Neural cell (in vitro differentiated cells): ENCODE data around the gene C8A. TPM values are rescaled to one million over a fixed set of nuclear protein-coding genes. Genes with fewer than 3 reads are reported as not detected.

Source experiments
- H2AFZ ChIP-seq: fragments of 200-600, 300-800 bp; sonication (generic), shearing (Covaris generic); 2 replicates; pipeline ENCODE4 v1.6.0; 2014; ENCODE audit warnings: low read depth, mild to moderate bottlenecking, antibody characterized with exemption, low read length, moderate library complexity
- H3F3A ChIP-seq: fragments of 200-600 bp; shearing (Covaris generic); 2 replicates; pipeline ENCODE4 v1.6.1; 2016; ENCODE audit warnings: mild to moderate bottlenecking, moderate library complexity, mixed read lengths, antibody characterized with exemption, low read length; ENCODE audit not compliant: insufficient read depth, poor library complexity, severe bottlenecking
- H3K27ac ChIP-seq: fragments of 200-600, 300-800 bp; sonication (generic), shearing (Covaris generic); 2 replicates; pipeline ENCODE4 v1.5.1; 2014; ENCODE audit warnings: mild to moderate bottlenecking, low read length, moderate library complexity
- H3K27me3 ChIP-seq: fragments of 300-800, 200-600 bp; sonication (generic), shearing (Covaris generic); 2 replicates; pipeline ENCODE4 v1.6.0; 2014; ENCODE audit warnings: mild to moderate bottlenecking, low read depth, low read length, moderate library complexity; ENCODE audit not compliant: insufficient read depth
- H3K36me3 ChIP-seq: fragments of 300-800, 200-600 bp; sonication (generic), shearing (Covaris generic); 2 replicates; pipeline ENCODE4 v1.5.1; 2014; ENCODE audit warnings: mild to moderate bottlenecking, antibody characterized with exemption, low read length, moderate library complexity; ENCODE audit not compliant: insufficient read depth
- H3K4me2 ChIP-seq: fragments of 300-800, 200-600 bp; sonication (generic), shearing (Covaris generic); 2 replicates; pipeline ENCODE4 v1.6.0; 2014; ENCODE audit warnings: mild to moderate bottlenecking, low read length
- H3K4me3 ChIP-seq: fragments of 300-800, 200-600 bp; sonication (generic), shearing (Covaris generic); 2 replicates; pipeline ENCODE4 v1.5.1; 2014; ENCODE audit warnings: mild to moderate bottlenecking, low read length, moderate library complexity
- H3K79me2 ChIP-seq: fragments of 200-600 bp; shearing (Covaris generic); replicated peaks from 2 replicates; pipeline ENCODE4 v1.6.0; 2014; ENCODE audit warnings: mild to moderate bottlenecking, low read length, moderate library complexity; ENCODE audit not compliant: insufficient read depth
- H3K9ac ChIP-seq: fragments of 300-800, 200-600 bp; sonication (generic), shearing (Covaris generic); 2 replicates; pipeline ENCODE4 v1.6.1; 2016; ENCODE audit warnings: mild to moderate bottlenecking, low read length, mixed read lengths
- H3K9me2 ChIP-seq: fragments of 200-600 bp; shearing (Covaris generic); 2 replicates; pipeline ENCODE4 v1.6.1; 2016; ENCODE audit warnings: mild to moderate bottlenecking, low read length, mixed read lengths; ENCODE audit not compliant: insufficient read depth
- H3K9me3 ChIP-seq: fragments of 200-600, 300-800 bp; sonication (generic), shearing (Covaris generic); 2 replicates; pipeline ENCODE4 v1.6.1; 2016; ENCODE audit warnings: mild to moderate bottlenecking, mixed run types, low read length, moderate library complexity, mixed read lengths
- H4K20me1 ChIP-seq: fragments of 200-600 bp; shearing (Covaris generic); 2 replicates; pipeline ENCODE4 v1.6.1; 2016; ENCODE audit warnings: mild to moderate bottlenecking, mixed run types; ENCODE audit not compliant: insufficient read depth
- CTCF ChIP-seq: fragments of 450-650 bp; IDR thresholded peaks from 2 replicates; pipeline ENCODE4 v1.5.1; 2014; ENCODE audit warnings: antibody characterized with exemption, mild to moderate bottlenecking, moderate library complexity; ENCODE audit not compliant: poor library complexity, severe bottlenecking
- EP300 ChIP-seq: fragments of 450-650 bp; conservative IDR thresholded peaks from 2 replicates; pipeline ENCODE4 v1.6.1; 2014; ENCODE audit warnings: antibody characterized with exemption, mild to moderate bottlenecking, moderate library complexity; ENCODE audit not compliant: poor library complexity, severe bottlenecking
- EZH2 ChIP-seq: fragments of 200-600, 300-800 bp; shearing (Covaris generic), sonication (generic); IDR thresholded peaks from 2 replicates; pipeline ENCODE4 v1.6.1; 2014; ENCODE audit warnings: antibody characterized with exemption, low read length, borderline replicate concordance, mild to moderate bottlenecking; ENCODE audit not compliant: insufficient read depth, poor library complexity, severe bottlenecking
- MXI1 ChIP-seq: fragments of 450-650 bp; conservative IDR thresholded peaks from 2 replicates; pipeline ENCODE4 v1.6.1; 2014; ENCODE audit warnings: antibody characterized with exemption, mild to moderate bottlenecking; ENCODE audit not compliant: poor library complexity, severe bottlenecking
- POLR2AphosphoS5 ChIP-seq: IDR thresholded peaks from 2 replicates; pipeline ENCODE4 v1.6.1; 2012
- RAD21 ChIP-seq: fragments of 450-650 bp; conservative IDR thresholded peaks from 2 replicates; pipeline ENCODE4 v1.6.1; 2014; ENCODE audit warnings: antibody characterized with exemption, mild to moderate bottlenecking, moderate library complexity
- REST ChIP-seq: IDR thresholded peaks from 2 replicates; pipeline ENCODE4 v1.6.1; 2012; ENCODE audit warnings: borderline replicate concordance
- SMC3 ChIP-seq: fragments of 450-650 bp; conservative IDR thresholded peaks from 2 replicates; pipeline ENCODE4 v1.6.1; 2014; ENCODE audit warnings: antibody characterized with exemption, mild to moderate bottlenecking, moderate library complexity; ENCODE audit not compliant: poor library complexity
- TAF1 ChIP-seq: IDR thresholded peaks from 2 replicates; pipeline ENCODE4 v1.6.1; 2012; ENCODE audit warnings: low read depth
- polyA plus RNA-seq: library from polyadenylated mRNA; depleted of rRNA; stranded (reverse); fragments of >200 nt; gene quantifications from 2 replicates; pipeline ENCODE4 v1.2.3, GENCODE V29; 2014

Gene C8A
- polyA plus RNA-seq, 1 donor from 2014 or later: not detected

GRCh38 chr1:56905667-56906066, 51.1 kb downstream of the C8A start:
- Histone ChIP-seq H3K4me2 (no peak overlapping the region), H4K20me1 (no peaks in the 10 kb centered on the region), H2AFZ (no peak overlapping the region), H3K27ac (no peak overlapping the region), H3K4me3 (no peak overlapping the region), H3K79me2 (no peaks in the 10 kb centered on the region), H3K27me3 (no peaks in the 10 kb centered on the region), H3K9me2 (no peaks in the 10 kb centered on the region), H3K9me3 (no peaks in the 10 kb centered on the region), H3K9ac (no peak overlapping the region), H3K36me3 (no peaks in the 10 kb centered on the region), H3F3A (no peaks in the 10 kb centered on the region)
- TF ChIP-seq TAF1 (no peak), EP300 (no peak), EZH2 (no peak), REST (no peak), MXI1 (no peak), POLR2AphosphoS5 (no peak), RAD21 (no peak), SMC3 (no peak), CTCF (no peak)

- Histone ChIP-seq H3K9me3 (no peaks in the 10 kb centered on the region), H2AFZ (no peak overlapping the region), H4K20me1 (no peaks in the 10 kb centered on the region), H3K36me3 (no peaks in the 10 kb centered on the region), H3K4me3 (no peak overlapping the region), H3K27ac (no peak overlapping the region), H3K79me2 (no peaks in the 10 kb centered on the region), H3F3A (no peaks in the 10 kb centered on the region), H3K9me2 (no peaks in the 10 kb centered on the region), H3K4me2 (no peak overlapping the region), H3K27me3 (no peaks in the 10 kb centered on the region), H3K9ac (no peak overlapping the region)
- TF ChIP-seq EZH2 (no peak), REST (no peak), CTCF (no peak), EP300 (no peak), TAF1 (no peak), SMC3 (no peak), RAD21 (no peak), MXI1 (no peak), POLR2AphosphoS5 (no peak)
Observed at GRCh38 chr1:56908619-56909221, 54.1 kb downstream of the C8A start.
